Fibroblast of lung (primary cell): Measurements from ENCODE around the gene DNAAF1.

Experiments used
- EZH2 ChIP-seq: IDR thresholded peaks from 2 replicates; pipeline ENCODE4 v1.5.1; 2012; ENCODE audit warnings: low read length, control low read depth, mild to moderate bottlenecking; ENCODE audit errors: missing control alignments
- TF ChIP-seq, protein P1 (sequence below), 2 donors: IDR thresholded peaks in 1 of 2; conservative IDR thresholded peaks in 1 of 2; 1 replicate in 1 of 2; 2 replicates in 1 of 2; pipeline ENCODE4 v1.5.1; 2011 to 2012; ENCODE audit warnings: low read length in 2 of 2, control low read depth in 1 of 2, inconsistent platforms in 1 of 2, low read depth in 1 of 2, mild to moderate bottlenecking in 1 of 2

GRCh38 chr16:84215531-84215930 lies 70.4 kb downstream of the DNAAF1 start:
- TF ChIP-seq, protein P1, sequence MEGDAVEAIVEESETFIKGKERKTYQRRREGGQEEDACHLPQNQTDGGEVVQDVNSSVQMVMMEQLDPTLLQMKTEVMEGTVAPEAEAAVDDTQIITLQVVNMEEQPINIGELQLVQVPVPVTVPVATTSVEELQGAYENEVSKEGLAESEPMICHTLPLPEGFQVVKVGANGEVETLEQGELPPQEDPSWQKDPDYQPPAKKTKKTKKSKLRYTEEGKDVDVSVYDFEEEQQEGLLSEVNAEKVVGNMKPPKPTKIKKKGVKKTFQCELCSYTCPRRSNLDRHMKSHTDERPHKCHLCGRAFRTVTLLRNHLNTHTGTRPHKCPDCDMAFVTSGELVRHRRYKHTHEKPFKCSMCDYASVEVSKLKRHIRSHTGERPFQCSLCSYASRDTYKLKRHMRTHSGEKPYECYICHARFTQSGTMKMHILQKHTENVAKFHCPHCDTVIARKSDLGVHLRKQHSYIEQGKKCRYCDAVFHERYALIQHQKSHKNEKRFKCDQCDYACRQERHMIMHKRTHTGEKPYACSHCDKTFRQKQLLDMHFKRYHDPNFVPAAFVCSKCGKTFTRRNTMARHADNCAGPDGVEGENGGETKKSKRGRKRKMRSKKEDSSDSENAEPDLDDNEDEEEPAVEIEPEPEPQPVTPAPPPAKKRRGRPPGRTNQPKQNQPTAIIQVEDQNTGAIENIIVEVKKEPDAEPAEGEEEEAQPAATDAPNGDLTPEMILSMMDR (conservative IDR thresholded peaks at IDR 0.05 in 1 of 2, IDR thresholded peaks at IDR 0.05 in 1 of 2; ENCODE audit: low read depth in 1 of 2, low read length in 2 of 2): no peak
- TF ChIP-seq EZH2: no peak
